ENCODE data around the gene PCDH17. TPM values are rescaled to one million over a fixed set of nuclear protein-coding genes. Genes with fewer than 3 reads are reported as not detected.

PCDH17 gene
- total and polyA plus RNA-seq, 2 of the 4 experiments (the other 2 are of a cell fraction): under 0.01 TPM; not detected in 1

DNA sequence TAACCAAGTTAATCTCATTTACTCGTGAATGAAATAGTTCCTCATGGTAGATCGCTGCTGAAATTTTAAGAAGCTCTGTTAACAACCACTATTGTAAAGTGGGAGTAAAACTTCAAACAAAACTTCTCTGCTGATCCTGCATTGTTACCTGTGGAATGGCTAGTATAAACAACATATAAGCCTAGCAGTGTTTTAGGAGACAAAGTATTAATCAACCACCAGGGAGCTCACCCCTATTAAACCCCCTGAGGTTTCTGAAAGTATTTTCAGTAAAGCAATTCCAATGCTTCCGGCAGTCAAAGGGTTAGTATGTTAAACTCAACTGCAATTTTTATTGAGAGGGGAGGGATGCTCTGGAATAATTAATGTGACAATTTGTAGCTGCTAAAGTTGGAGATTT is 30.0 kb upstream of the PCDH17 start:
- Histone ChIP-seq H3K56ac (ENCODE audit: extremely low read depth, insufficient read depth, low read length) (no peak overlapping the region), H3K9ac (ENCODE audit: low read depth, low read length) (no peak overlapping the region), H2AK5ac (ENCODE audit: low read depth, low read length) (no peak overlapping the region), H3K14ac (replicated peaks; ENCODE audit: low read depth, low read length) (no peak overlapping the region), H3K36me3 (ENCODE audit: control insufficient read depth, insufficient read depth, low read length) (no peaks in the 10 kb centered on the region), H4K91ac (ENCODE audit: insufficient read depth, low read depth, low read length) (no peak overlapping the region), H2BK15ac (ENCODE audit: low read depth, low read length) (no peak overlapping the region), H3K23ac (ENCODE audit: low read depth, low read length) (no peak overlapping the region), H2BK20ac (ENCODE audit: low read depth, low read length) (no peak overlapping the region), H3K27me3 (ENCODE audit: control insufficient read depth, insufficient read depth, low read length) (no peaks in the 10 kb centered on the region), H3K18ac (ENCODE audit: low read depth, low read length) (no peak overlapping the region), H2AFZ (replicated peaks; ENCODE audit: low read length, poor library complexity) (no peak overlapping the region), H3K4ac (ENCODE audit: low read depth, low read length) (no peak overlapping the region), H4K8ac (ENCODE audit: low read depth in 2 of 2, low read length in 2 of 2) (no peak overlapping the region), H2AK9ac (replicated peaks; ENCODE audit: low read depth, low read length, poor library complexity) (no peak overlapping the region), H4K5ac (ENCODE audit: low read depth, low read length) (no peak overlapping the region), H2BK120ac (ENCODE audit: low read depth, low read length) (no peak overlapping the region), H4K20me1 (ENCODE audit: insufficient read depth, low read length) (no peaks in the 10 kb centered on the region), H3K27ac (ENCODE audit: insufficient read depth, low read length) (no peak overlapping the region), H2BK5ac (ENCODE audit: low read depth, low read length, poor library complexity, severe bottlenecking) (no peak overlapping the region), H3K4me3 (ENCODE audit: insufficient read depth, low read depth, low read length) (no peak overlapping the region), H3K4me1 (ENCODE audit: control insufficient read depth, insufficient read depth, low read length) (no peaks in the 10 kb centered on the region), H3K4me2 (ENCODE audit: low read depth, low read length) (no peak overlapping the region), H3K79me1 (ENCODE audit: low read depth in 1 of 2, low read length in 2 of 2) (no peaks in the 10 kb centered on the region), H3K9me3 (ENCODE audit: control insufficient read depth, insufficient read depth, low read length) (no peaks in the 10 kb centered on the region), H3K9me1 (ENCODE audit: insufficient read depth, low read length) (no peaks in the 10 kb centered on the region)
- dilution Hi-C loops (cut with HindIII; ENCODE audit: low sequenced_read_pairs, unreplicated experiment) (no loop called here), in situ Hi-C loops (cut with MboI; ENCODE audit: low sequenced_read_pairs) (no loop called here), intact Hi-C loops (cut with micrococcal nuclease) (no loop called here)
- no CpG with 5 or more reads among the region's 3 CpGs for WGBS, 2 experiments (ENCODE audit: extremely low coverage in 2 of 2, insufficient read length in 1 of 2)
- no peak for DNase-seq
- no TSS peak for BruUV-seq (replicated peaks)
- TF ChIP-seq RAD21 (IDR thresholded peaks at IDR 0.05; ENCODE audit: low read length) (no peak), MAFK (IDR thresholded peaks at IDR 0.05; ENCODE audit: low read depth, low read length) (no peak), CHD1 (IDR thresholded peaks at IDR 0.05; ENCODE audit: low read depth, low read length) (no peak), FOS (IDR thresholded peaks at IDR 0.05; ENCODE audit: low read depth, low read length) (no peak), RFX5 (IDR thresholded peaks at IDR 0.05; ENCODE audit: low read depth, low read length) (no peak), BHLHE40 (IDR thresholded peaks at IDR 0.05; ENCODE audit: low read depth, low read length) (no peak), MXI1 (IDR thresholded peaks at IDR 0.05; ENCODE audit: borderline replicate concordance, low read depth, low read length) (no peak), SMC3 (IDR thresholded peaks at IDR 0.05; ENCODE audit: low read depth, low read length) (no peak), MAZ (IDR thresholded peaks at IDR 0.05; ENCODE audit: borderline replicate concordance, low read depth, low read length) (no peak), POLR2A (IDR thresholded peaks at IDR 0.05; ENCODE audit: low read depth, low read length) (no peak)
- TF ChIP-seq, protein P1, sequence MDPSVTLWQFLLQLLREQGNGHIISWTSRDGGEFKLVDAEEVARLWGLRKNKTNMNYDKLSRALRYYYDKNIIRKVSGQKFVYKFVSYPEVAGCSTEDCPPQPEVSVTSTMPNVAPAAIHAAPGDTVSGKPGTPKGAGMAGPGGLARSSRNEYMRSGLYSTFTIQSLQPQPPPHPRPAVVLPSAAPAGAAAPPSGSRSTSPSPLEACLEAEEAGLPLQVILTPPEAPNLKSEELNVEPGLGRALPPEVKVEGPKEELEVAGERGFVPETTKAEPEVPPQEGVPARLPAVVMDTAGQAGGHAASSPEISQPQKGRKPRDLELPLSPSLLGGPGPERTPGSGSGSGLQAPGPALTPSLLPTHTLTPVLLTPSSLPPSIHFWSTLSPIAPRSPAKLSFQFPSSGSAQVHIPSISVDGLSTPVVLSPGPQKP (IDR thresholded peaks at IDR 0.05; ENCODE audit: borderline replicate concordance, low read depth, low read length): no peak
- TF ChIP-seq, protein P2, sequence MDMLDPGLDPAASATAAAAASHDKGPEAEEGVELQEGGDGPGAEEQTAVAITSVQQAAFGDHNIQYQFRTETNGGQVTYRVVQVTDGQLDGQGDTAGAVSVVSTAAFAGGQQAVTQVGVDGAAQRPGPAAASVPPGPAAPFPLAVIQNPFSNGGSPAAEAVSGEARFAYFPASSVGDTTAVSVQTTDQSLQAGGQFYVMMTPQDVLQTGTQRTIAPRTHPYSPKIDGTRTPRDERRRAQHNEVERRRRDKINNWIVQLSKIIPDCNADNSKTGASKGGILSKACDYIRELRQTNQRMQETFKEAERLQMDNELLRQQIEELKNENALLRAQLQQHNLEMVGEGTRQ (IDR thresholded peaks at IDR 0.05; ENCODE audit: low read depth, low read length): no peak
- ChIA-PET POLR2A (ENCODE audit: unreplicated experiment) (no interaction called here), CTCF (no interaction called here)
- no peak for ATAC-seq (ENCODE audit: low read depth)
